SJCRH30 (cell line): ENCODE results near the gene DCTN2. TPM values are rescaled to one million over a fixed set of nuclear protein-coding genes. Genes with fewer than 3 reads are reported as not detected.
"Not testable (repeated sequence)": the region's sequence is repeated elsewhere in the genome, so short reads cannot be mapped to it uniquely, and the experiment has no call there.

Source experiments
- DNase-seq, 2 experiments: peaks; one replicate each; pipeline ENCODE4 v3.0.0-alpha.2; 2015 to 2020
- H3K27ac ChIP-seq: fragments of 250-450 bp; sonication (Bioruptor Pico); 2 replicates; pipeline ENCODE4 v1.5.1; 2020; ENCODE audit warnings: mild to moderate bottlenecking, moderate library complexity
- H3K27me3 ChIP-seq: fragments of 250-450 bp; sonication (Bioruptor Pico); 2 replicates; pipeline ENCODE4 v1.5.1; 2020; ENCODE audit warnings: mild to moderate bottlenecking, moderate library complexity
- H3K36me3 ChIP-seq: fragments of 250-450 bp; sonication (Bioruptor Pico); 2 replicates; pipeline ENCODE4 v1.5.1; 2020; ENCODE audit warnings: mild to moderate bottlenecking, moderate library complexity
- H3K4me1 ChIP-seq: fragments of 250-450 bp; sonication (Bioruptor Pico); 2 replicates; pipeline ENCODE4 v1.5.1; 2020; ENCODE audit warnings: mild to moderate bottlenecking, moderate library complexity
- H3K4me3 ChIP-seq: fragments of 250-450 bp; sonication (Bioruptor Pico); 2 replicates; pipeline ENCODE4 v1.5.1; 2020; ENCODE audit warnings: mild to moderate bottlenecking, moderate library complexity
- H3K9me3 ChIP-seq: fragments of 250-450 bp; sonication (Bioruptor Pico); replicated peaks from 2 replicates; pipeline ENCODE4 v1.5.1; 2020; ENCODE audit warnings: mild to moderate bottlenecking, moderate library complexity
- total RNA-seq: library from RNA; depleted of rRNA; stranded (reverse); fragments of >200 nt; shearing (Covaris generic); gene quantifications from 2 replicates; pipeline ENCODE4 v1.2.3, GENCODE V29; 2014

DCTN2 gene
- total RNA-seq, 1 experiment from 2014 or later: 83.3 TPM

GRCh38 chr12:57514246-57514645 is 32.7 kb downstream of the DCTN2 start:
- Histone ChIP-seq H3K4me1 (peaks cover 10% of the 10 kb centered on the region; the same call in 1 of the 2 replicates), H3K36me3 (peaks cover 98% of the 10 kb centered on the region)
- H3K27ac ChIP-seq, H3K9me3 ChIP-seq, H3K4me3 ChIP-seq, H3K27me3 ChIP-seq, DNase-seq: not testable (repeated sequence)

GRCh38 chr12:57513677-57514076 is 33.3 kb downstream of the DCTN2 start:
- not testable (repeated sequence) for H3K9me3 ChIP-seq, H3K4me3 ChIP-seq, DNase-seq, H3K27ac ChIP-seq, H3K27me3 ChIP-seq, H3K4me1 ChIP-seq
- H3K36me3 ChIP-seq: peaks cover 98% of the 10 kb centered on the region

GRCh38 chr12:57513266-57513665 is 33.7 kb downstream of the DCTN2 start:
- DNase-seq: no peak
- Histone ChIP-seq H3K36me3 (peaks cover 96% of the 10 kb centered on the region), H3K9me3 (no peaks in the 10 kb centered on the region), H3K4me1 (peaks cover 2% of the 10 kb centered on the region; the same call in 1 of the 2 replicates), H3K4me3 (no peak overlapping the region), H3K27ac (no peak overlapping the region), H3K27me3 (no peaks in the 10 kb centered on the region)

GRCh38 chr12:57512665-57513064 is 34.3 kb downstream of the DCTN2 start:
- H3K9me3 ChIP-seq: no peaks in the 10 kb centered on the region
- no peak overlapping the region for H3K4me3 ChIP-seq
- peaks cover 91% of the 10 kb centered on the region for H3K36me3 ChIP-seq
- H3K27ac ChIP-seq: no peak overlapping the region
- no peaks in the 10 kb centered on the region for H3K27me3 ChIP-seq
- DNase-seq: no peak
- H3K4me1 ChIP-seq: no peaks in the 10 kb centered on the region

- peaks cover 82% of the 10 kb centered on the region for H3K36me3 ChIP-seq
- H3K4me3 ChIP-seq: no peak overlapping the region
- no peaks in the 10 kb centered on the region for H3K4me1 ChIP-seq
- no peaks in the 10 kb centered on the region for H3K9me3 ChIP-seq
- no peaks in the 10 kb centered on the region for H3K27me3 ChIP-seq
- no peak for DNase-seq
- no peak overlapping the region for H3K27ac ChIP-seq
Observed at GRCh38 chr12:57511588-57512325, 35.2 kb downstream of the DCTN2 start.

GRCh38 chr12:57511161-57511560 is 35.8 kb downstream of the DCTN2 start:
- H3K27me3 ChIP-seq: no peaks in the 10 kb centered on the region
- peaks cover 4% of the 10 kb centered on the region for H3K9me3 ChIP-seq
- H3K27ac ChIP-seq: no peak overlapping the region
- DNase-seq: no peak
- peaks cover 82% of the 10 kb centered on the region for H3K36me3 ChIP-seq
- H3K4me3 ChIP-seq: no peak overlapping the region
- no peaks in the 10 kb centered on the region for H3K4me1 ChIP-seq

- not testable (repeated sequence) for H3K27ac ChIP-seq, DNase-seq, H3K4me3 ChIP-seq, H3K27me3 ChIP-seq, H3K9me3 ChIP-seq, H3K4me1 ChIP-seq
- H3K36me3 ChIP-seq: peaks cover 82% of the 10 kb centered on the region
Observed at GRCh38 chr12:57507796-57508195, 39.2 kb downstream of the DCTN2 start.

- not testable (repeated sequence) for H3K27ac ChIP-seq, H3K27me3 ChIP-seq, H3K9me3 ChIP-seq, H3K4me3 ChIP-seq, DNase-seq, H3K4me1 ChIP-seq
- H3K36me3 ChIP-seq: peaks cover 80% of the 10 kb centered on the region
Observed at GRCh38 chr12:57506541-57506940, 40.5 kb downstream of the DCTN2 start.

GRCh38 chr12:57502311-57502969 is 44.6 kb downstream of the DCTN2 start:
- H3K27me3 ChIP-seq, H3K4me1 ChIP-seq, DNase-seq, H3K27ac ChIP-seq, H3K9me3 ChIP-seq, H3K4me3 ChIP-seq: not testable (repeated sequence)
- H3K36me3 ChIP-seq: peaks cover 89% of the 10 kb centered on the region

- H3K4me1 ChIP-seq: no peaks in the 10 kb centered on the region
- H3K9me3 ChIP-seq: no peaks in the 10 kb centered on the region
- no peak overlapping the region for H3K4me3 ChIP-seq
- H3K36me3 ChIP-seq: peaks cover 92% of the 10 kb centered on the region
- H3K27ac ChIP-seq: no peak overlapping the region
- no peaks in the 10 kb centered on the region for H3K27me3 ChIP-seq
- no peak for DNase-seq
Observed at GRCh38 chr12:57500213-57500612, 46.8 kb downstream of the DCTN2 start.

GRCh38 chr12:57498571-57498970 is 48.4 kb downstream of the DCTN2 start:
- Histone ChIP-seq H3K4me1 (no peaks in the 10 kb centered on the region), H3K36me3 (peaks cover 83% of the 10 kb centered on the region)
- DNase-seq: no peak

GRCh38 chr12:57498132-57498502 is 48.9 kb downstream of the DCTN2 start:
- H3K4me1 ChIP-seq: no peaks in the 10 kb centered on the region
- DNase-seq: peak in 1 of 2 experiments; percentile 66
- H3K4me3 ChIP-seq: no peak overlapping the region
- H3K27me3 ChIP-seq: no peaks in the 10 kb centered on the region
- H3K36me3 ChIP-seq: peaks cover 79% of the 10 kb centered on the region
- H3K9me3 ChIP-seq: no peaks in the 10 kb centered on the region
- H3K27ac ChIP-seq: no peak overlapping the region

More at GRCh38 chr12:57498571-57498970, 48.4 kb downstream of the DCTN2 start:
- Histone ChIP-seq H3K27ac (no peak overlapping the region), H3K9me3 (no peaks in the 10 kb centered on the region), H3K4me3 (no peak overlapping the region), H3K27me3 (no peaks in the 10 kb centered on the region)

- no peak overlapping the region for H3K4me3 ChIP-seq
- no peaks in the 10 kb centered on the region for H3K27me3 ChIP-seq
- no peaks in the 10 kb centered on the region for H3K4me1 ChIP-seq
- H3K36me3 ChIP-seq: peaks cover 80% of the 10 kb centered on the region
- no peak overlapping the region for H3K27ac ChIP-seq
- no peak for DNase-seq
- no peaks in the 10 kb centered on the region; the same call in 1 of the 2 replicates for H3K9me3 ChIP-seq
Observed at GRCh38 chr12:57497223-57498131, 49.5 kb downstream of the DCTN2 start.

- no peaks in the 10 kb centered on the region for H3K27me3 ChIP-seq
- H3K9me3 ChIP-seq: no peaks in the 10 kb centered on the region; the same call in 1 of the 2 replicates
- H3K4me3 ChIP-seq: no peak overlapping the region
- H3K4me1 ChIP-seq: no peaks in the 10 kb centered on the region
- DNase-seq: no peak
- H3K27ac ChIP-seq: no peak overlapping the region
- peaks cover 79% of the 10 kb centered on the region for H3K36me3 ChIP-seq
Observed at GRCh38 chr12:57496822-57497221, 50.2 kb downstream of the DCTN2 start.
